ENCODE data around the gene ROMO1. TPM values are rescaled to one million over a fixed set of nuclear protein-coding genes. Genes with fewer than 3 reads are reported as not detected.
"Not testable (repeated sequence)": the region's sequence is repeated elsewhere in the genome, so short reads cannot be mapped to it uniquely, and the experiment has no call there.

The ROMO1 gene
- total and polyA plus RNA-seq, 7 donors: 133 to 379 (median 172) TPM

DNA sequence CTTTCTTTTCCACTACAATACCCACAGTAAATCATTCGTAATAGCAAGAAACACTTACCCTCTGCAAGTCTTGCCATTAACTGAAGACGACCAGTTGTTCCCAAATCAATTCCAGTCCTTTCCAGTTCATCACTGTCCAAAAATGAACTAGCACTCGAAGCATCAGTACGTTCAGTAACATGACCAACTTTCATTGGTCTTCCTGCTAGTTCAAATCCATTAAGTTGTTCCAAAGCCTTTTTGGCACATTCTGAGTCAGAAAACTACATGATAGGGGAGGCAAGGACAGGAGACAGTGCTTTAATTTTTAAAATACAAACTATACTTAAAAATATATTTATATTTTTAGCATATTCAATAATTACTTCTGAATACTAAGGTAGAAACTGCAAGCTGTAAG lies 14.9 kb downstream of the ROMO1 start:
- WGBS, 3 donors: 36 to 65% (median 51%) methylated on average over 4 of the region's 4 CpGs
- DNase-seq (no peak), ATAC-seq (no peak)
- no peaks in the 10 kb centered on the region for H3K27me3 ChIP-seq (ENCODE audit: insufficient read depth in 3 of 3, low read length in 2 of 3)
- intact Hi-C loops (cut with DNase I): loop anchor here in 1 of 2 donors (10.0 kb wide), 1 partner anchor 59 kb away; no protein-coding TSS in a partner anchor
- H3K27ac ChIP-seq: no peak overlapping the region
- TF ChIP-seq CTCF (IDR thresholded peaks at IDR 0.05): no peak
- peaks cover 63% of the 10 kb centered on the region for H3K4me1 ChIP-seq
- no peak overlapping the region for H3K4me3 ChIP-seq
- H3K9me3 ChIP-seq: no peaks in the 10 kb centered on the region
- peaks cover 10 to 100% of the 10 kb centered on the region in 2 donors for H3K36me3 ChIP-seq (ENCODE audit: insufficient read depth in 1 of 2, low read depth in 1 of 2)

DNA sequence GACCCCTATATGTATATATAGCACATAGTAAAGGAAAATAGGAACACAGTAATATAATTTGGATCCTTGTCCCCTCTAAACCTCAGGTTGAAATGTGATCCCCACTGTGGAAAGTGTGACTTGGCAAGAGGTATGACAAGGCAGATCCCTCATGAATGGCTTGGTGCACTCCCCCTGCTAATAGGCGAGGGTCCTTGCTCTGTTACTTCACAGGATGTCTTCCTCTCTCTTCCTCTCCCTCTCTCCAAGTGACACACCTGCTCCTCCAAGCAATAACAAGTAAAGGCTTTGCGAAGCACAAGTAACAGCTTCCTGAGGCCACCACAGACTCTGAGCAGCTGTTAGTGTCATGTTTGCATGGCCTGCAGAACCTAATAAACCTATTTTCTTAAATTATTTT lies 16.4 kb downstream of the ROMO1 start:
- H3K27ac ChIP-seq: peak overlapping the region; percentile 39
- WGBS, 3 donors: 54 to 85% (median 54%) methylated on average over 2 of the region's 2 CpGs
- no peaks in the 10 kb centered on the region for H3K9me3 ChIP-seq
- no peak overlapping the region for H3K4me3 ChIP-seq
- no peak for TF ChIP-seq CTCF (IDR thresholded peaks at IDR 0.05)
- no peaks in the 10 kb centered on the region for H3K27me3 ChIP-seq (ENCODE audit: insufficient read depth in 3 of 3, low read length in 2 of 3)
- ATAC-seq (peak; percentile 25 to 46 (median 40)), DNase-seq (no peak)
- H3K36me3 ChIP-seq (ENCODE audit: insufficient read depth in 1 of 2, low read depth in 1 of 2): peaks cover 7 to 100% of the 10 kb centered on the region in 2 donors
- H3K4me1 ChIP-seq: peaks cover 66% of the 10 kb centered on the region
- intact Hi-C loops (cut with DNase I): loop anchor here in 1 of 2 donors (10.0 kb wide), 1 partner anchor 61 kb away; no protein-coding TSS in a partner anchor

GRCh38 chr20:35716330-35716729 lies 17.1 kb downstream of the ROMO1 start:
- H3K27me3 ChIP-seq (ENCODE audit: insufficient read depth in 3 of 3, low read length in 2 of 3): no peaks in the 10 kb centered on the region
- intact Hi-C loops (cut with DNase I): loop anchor here in 1 of 2 donors (10.0 kb wide), 1 partner anchor 62 kb away; no protein-coding TSS in a partner anchor
- peaks cover 66% of the 10 kb centered on the region for H3K4me1 ChIP-seq
- no peak for TF ChIP-seq CTCF (IDR thresholded peaks at IDR 0.05)
- no peak overlapping the region for H3K4me3 ChIP-seq
- no peak for ATAC-seq
- DNase-seq: no peak
- WGBS, 3 donors: 92 to 96% (median 93%) methylated on average over 4 of the region's 4 CpGs
- peak overlapping the region; percentile 39 for H3K27ac ChIP-seq
- peaks cover 7 to 100% of the 10 kb centered on the region in 2 donors for H3K36me3 ChIP-seq (ENCODE audit: insufficient read depth in 1 of 2, low read depth in 1 of 2)
- no peaks in the 10 kb centered on the region for H3K9me3 ChIP-seq

DNA sequence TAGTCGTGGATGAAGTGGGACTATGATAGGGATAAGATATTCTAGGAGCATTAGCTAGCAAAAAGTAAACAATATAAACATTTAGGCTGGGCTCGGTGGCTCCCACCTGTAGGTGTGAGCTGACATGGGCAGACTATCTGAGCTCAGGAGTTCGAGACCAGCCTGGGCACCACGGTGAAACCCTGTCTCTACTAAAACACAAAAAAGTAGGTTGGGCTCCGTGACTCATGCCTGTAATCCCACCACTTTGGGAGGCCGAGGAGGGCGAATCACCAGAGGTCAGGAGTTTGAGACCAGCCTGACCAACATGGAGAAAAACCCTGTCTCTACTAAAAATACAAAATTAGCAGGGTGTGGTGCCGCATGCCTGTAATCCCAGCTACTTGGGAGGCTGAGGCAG lies 19.1 kb downstream of the ROMO1 start:
- WGBS, 3 donors: 87 to 90% (median 89%) methylated on average over 8 of the region's 8 CpGs
- Histone ChIP-seq H3K27ac (peak overlapping the region; percentile 57), H3K4me1 (peaks cover 77% of the 10 kb centered on the region), H3K36me3 (ENCODE audit: insufficient read depth in 1 of 2, low read depth in 1 of 2) (peaks cover 10 to 100% of the 10 kb centered on the region in 2 donors)
- not testable (repeated sequence) for H3K4me3 ChIP-seq; H3K27me3 ChIP-seq (ENCODE audit: insufficient read depth in 3 of 3, low read length in 2 of 3); ATAC-seq; H3K9me3 ChIP-seq; DNase-seq
- intact Hi-C loops (cut with DNase I): loop anchor here in 1 of 2 donors (10.0 kb wide), 1 partner anchor 64 kb away; no protein-coding TSS in a partner anchor

DNA sequence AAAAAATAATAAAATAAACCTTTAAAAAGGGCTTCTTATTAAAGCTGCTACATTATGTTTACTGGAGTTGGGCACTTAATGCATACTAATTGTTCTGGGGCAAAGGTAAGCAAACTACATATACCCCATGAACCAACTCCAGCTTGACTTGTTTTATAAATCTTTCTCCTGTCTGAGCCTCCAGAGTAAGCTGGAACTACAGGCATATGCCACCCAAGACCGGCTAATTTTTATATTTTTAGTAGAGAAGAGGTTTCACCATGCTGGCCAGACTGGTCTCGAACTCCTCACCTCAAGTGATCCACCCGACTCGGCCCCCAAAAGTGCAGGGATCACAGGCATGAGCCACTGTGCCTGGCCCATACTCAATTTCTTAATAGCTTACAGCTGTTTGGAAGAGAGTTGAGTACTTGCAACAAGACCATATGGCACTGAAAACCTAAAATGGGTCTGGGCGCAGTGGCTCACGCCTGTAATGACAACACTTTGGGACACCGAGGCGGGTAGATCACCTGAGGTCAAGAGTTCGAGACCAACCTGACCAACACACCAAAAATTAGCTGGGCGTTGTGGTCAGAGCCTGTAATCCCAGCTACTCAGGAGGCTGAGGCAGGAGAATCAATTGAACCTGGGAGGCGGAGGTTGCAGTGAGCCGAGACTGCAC lies 19.9 kb downstream of the ROMO1 start:
- Histone ChIP-seq H3K4me3 (no peak overlapping the region), H3K27me3 (ENCODE audit: insufficient read depth in 3 of 3, low read length in 2 of 3) (no peaks in the 10 kb centered on the region), H3K27ac (peak overlapping the region; percentile 57), H3K9me3 (no peaks in the 10 kb centered on the region), H3K36me3 (ENCODE audit: insufficient read depth in 1 of 2, low read depth in 1 of 2) (peaks cover 11 to 100% of the 10 kb centered on the region in 2 donors), H3K4me1 (peaks cover 85% of the 10 kb centered on the region)
- intact Hi-C loops (cut with DNase I): loop anchor here in 1 of 2 donors (10.0 kb wide), 1 partner anchor 64 kb away; no protein-coding TSS in a partner anchor
- TF ChIP-seq CTCF (IDR thresholded peaks at IDR 0.05): no peak
- peak in 3 of 4 donors; percentile 44 to 71 (median 63) for ATAC-seq
- DNase-seq: peak in 1 of 2 donors; percentile 66
- 51 to 77% (median 51%) methylated on average over 12 of the region's 12 CpGs for WGBS, 3 donors
